Measurements from ENCODE around the gene PIP5K1B. TPM values are rescaled to one million over a fixed set of nuclear protein-coding genes. Genes with fewer than 3 reads are reported as not detected.

PIP5K1B gene
- total and polyA plus RNA-seq, 2 donors (not counting 3 experiments of a cell fraction or from before 2014, with no cell fraction given): 0.27 TPM; not detected in 1

- CTCF ChIA-PET: no interaction called here
Observed at GRCh38 chr9:68897577-68898145, 192.6 kb downstream of the PIP5K1B start.

More at GRCh38 chr9:68897577-68898145, 192.6 kb downstream of the PIP5K1B start:
- H3K27me3 ChIP-seq (ENCODE audit: control insufficient read depth in 2 of 2, insufficient read depth in 2 of 2, low read length in 2 of 2): peaks cover 2 to 3% of the 10 kb centered on the region in 2 experiments
- no peak for TF ChIP-seq MYC (IDR thresholded peaks at IDR 0.05; ENCODE audit: low read depth, low read length)
- TF ChIP-seq POLR2A (IDR thresholded peaks at IDR 0.05; ENCODE audit: low read depth, low read length): no peak
- TF ChIP-seq FOS (IDR thresholded peaks at IDR 0.05; ENCODE audit: borderline replicate concordance, insufficient read depth, low read length): no peak
- TF ChIP-seq, protein P1, sequence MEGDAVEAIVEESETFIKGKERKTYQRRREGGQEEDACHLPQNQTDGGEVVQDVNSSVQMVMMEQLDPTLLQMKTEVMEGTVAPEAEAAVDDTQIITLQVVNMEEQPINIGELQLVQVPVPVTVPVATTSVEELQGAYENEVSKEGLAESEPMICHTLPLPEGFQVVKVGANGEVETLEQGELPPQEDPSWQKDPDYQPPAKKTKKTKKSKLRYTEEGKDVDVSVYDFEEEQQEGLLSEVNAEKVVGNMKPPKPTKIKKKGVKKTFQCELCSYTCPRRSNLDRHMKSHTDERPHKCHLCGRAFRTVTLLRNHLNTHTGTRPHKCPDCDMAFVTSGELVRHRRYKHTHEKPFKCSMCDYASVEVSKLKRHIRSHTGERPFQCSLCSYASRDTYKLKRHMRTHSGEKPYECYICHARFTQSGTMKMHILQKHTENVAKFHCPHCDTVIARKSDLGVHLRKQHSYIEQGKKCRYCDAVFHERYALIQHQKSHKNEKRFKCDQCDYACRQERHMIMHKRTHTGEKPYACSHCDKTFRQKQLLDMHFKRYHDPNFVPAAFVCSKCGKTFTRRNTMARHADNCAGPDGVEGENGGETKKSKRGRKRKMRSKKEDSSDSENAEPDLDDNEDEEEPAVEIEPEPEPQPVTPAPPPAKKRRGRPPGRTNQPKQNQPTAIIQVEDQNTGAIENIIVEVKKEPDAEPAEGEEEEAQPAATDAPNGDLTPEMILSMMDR (IDR thresholded peaks at IDR 0.05; ENCODE audit: extremely low read depth in 1 of 2, insufficient read depth in 1 of 2, low read depth in 1 of 2, low read length in 2 of 2): no peak
- no peak for TF ChIP-seq EZH2 (IDR thresholded peaks at IDR 0.05; ENCODE audit: borderline replicate concordance, low read depth, low read length, severe bottlenecking)
- no peak for TF ChIP-seq GATA2 (IDR thresholded peaks at IDR 0.05; ENCODE audit: insufficient read depth, insufficient read length, low read depth, low read length)
- no peak for TF ChIP-seq POLR2AphosphoS5 (IDR thresholded peaks at IDR 0.05; ENCODE audit: insufficient read depth, low read depth, low read length)
- TF ChIP-seq JUN (IDR thresholded peaks at IDR 0.05; ENCODE audit: borderline replicate concordance, insufficient read depth, insufficient read length, low read depth): no peak
- TF ChIP-seq MAX (IDR thresholded peaks at IDR 0.05; ENCODE audit: insufficient read depth, insufficient read length): no peak
- no peaks in the 10 kb centered on the region for H4K20me1 ChIP-seq (replicated peaks; ENCODE audit: control insufficient read depth, extremely low read depth, insufficient read depth, low read length)
- no peaks in the 10 kb centered on the region for H3K9me1 ChIP-seq (replicated peaks; ENCODE audit: control insufficient read depth, extremely low read depth, insufficient read depth, low read length)
- H3K4me3 ChIP-seq (replicated peaks in 1 of 3; ENCODE audit: insufficient read depth in 1 of 3, low read depth in 1 of 3, low read length in 3 of 3): no peak overlapping the region
- no peak overlapping the region for H2AFZ ChIP-seq (ENCODE audit: low read depth, low read length)
- H3K79me2 ChIP-seq (ENCODE audit: control insufficient read depth, insufficient read depth, low read length): no peaks in the 10 kb centered on the region
- no peak overlapping the region for H3K27ac ChIP-seq (ENCODE audit: insufficient read depth, low read depth, low read length)
- no peaks in the 10 kb centered on the region for H3K9me3 ChIP-seq (replicated peaks; ENCODE audit: control insufficient read depth, insufficient read depth, low read length)
- no peak for DNase-seq (ENCODE audit: low read depth, low spot score)
- peaks cover 7% of the 10 kb centered on the region for H3K4me1 ChIP-seq (ENCODE audit: control insufficient read depth, extremely low read depth, insufficient read depth, low read length)
- FAIRE-seq: no peak
- H3K9ac ChIP-seq (replicated peaks; ENCODE audit: extremely low read depth, insufficient read depth, low read length): no peak overlapping the region
- dilution Hi-C loops (cut with MboI; ENCODE audit: extremely low pct_ligation_motif_present, low sequenced_read_pairs) (no loop called here), intact Hi-C loops (cut with micrococcal nuclease) (no loop called here)
- no peak overlapping the region for H3K4me2 ChIP-seq (ENCODE audit: insufficient read depth, low read length)
- H3K36me3 ChIP-seq (ENCODE audit: control insufficient read depth in 2 of 2, extremely low read depth in 1 of 2, insufficient read depth in 2 of 2, low read length in 2 of 2): no peaks in the 10 kb centered on the region
- POLR2A ChIA-PET: no interaction called here
- no TSS peak for BruUV-seq (replicated peaks)
